Kidney capillary endothelial cell (primary cell): Measurements from ENCODE around the gene LHX3.
"Not testable (repeated sequence)": the region's sequence is repeated elsewhere in the genome, so short reads cannot be mapped to it uniquely, and the experiment has no call there.

ENCODE experiments used
- DNase-seq: peaks from one replicate; pipeline ENCODE4 v3.0.0-alpha.2; 2018; ENCODE audit warnings: low spot score

The LHX3 gene

GRCh38 chr9:136153381-136154065 is 51.4 kb downstream of the LHX3 start:
- no peak for DNase-seq

DNA sequence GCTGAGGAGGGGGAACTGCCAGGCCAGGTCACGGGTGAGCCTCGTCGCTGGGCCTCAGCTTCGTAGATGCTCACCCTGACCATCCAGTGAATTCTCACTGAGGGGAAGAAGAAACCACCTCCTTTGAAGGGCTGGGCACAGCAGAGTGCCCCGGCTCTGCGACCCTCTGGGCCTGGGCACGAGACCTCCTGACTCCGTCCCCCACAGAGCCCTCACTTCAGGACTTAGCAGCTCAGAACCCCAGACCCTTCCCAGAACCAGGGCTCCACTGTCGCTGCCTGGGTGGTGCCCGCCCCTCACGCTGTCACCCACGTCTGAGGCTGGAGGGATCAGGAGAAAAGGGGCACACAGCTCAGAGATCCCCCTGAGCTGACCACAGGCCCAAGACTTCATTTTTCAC is 52.0 kb downstream of the LHX3 start:
- DNase-seq, result no peak

DNA sequence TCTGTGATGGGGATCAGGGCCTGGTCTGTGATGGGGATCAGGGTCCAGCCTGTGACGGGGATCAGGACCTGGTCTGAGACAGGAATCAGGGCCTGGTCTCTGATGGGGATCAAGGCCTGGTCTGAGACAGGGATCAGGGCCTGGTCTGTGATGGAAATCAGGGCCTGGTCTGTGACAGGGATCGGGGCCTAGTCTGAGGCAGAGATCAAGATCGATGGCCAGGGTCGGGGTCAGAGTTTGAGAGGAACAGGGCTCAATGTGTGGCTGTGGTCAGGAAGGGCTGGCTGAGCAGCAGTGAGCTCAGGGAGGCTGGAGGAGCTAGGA is 52.4 kb downstream of the LHX3 start:
- DNase-seq, result no peak

- DNase-seq, result no peak
Measured at GRCh38 chr9:136151848-136152542, 52.9 kb downstream of the LHX3 start.

DNA sequence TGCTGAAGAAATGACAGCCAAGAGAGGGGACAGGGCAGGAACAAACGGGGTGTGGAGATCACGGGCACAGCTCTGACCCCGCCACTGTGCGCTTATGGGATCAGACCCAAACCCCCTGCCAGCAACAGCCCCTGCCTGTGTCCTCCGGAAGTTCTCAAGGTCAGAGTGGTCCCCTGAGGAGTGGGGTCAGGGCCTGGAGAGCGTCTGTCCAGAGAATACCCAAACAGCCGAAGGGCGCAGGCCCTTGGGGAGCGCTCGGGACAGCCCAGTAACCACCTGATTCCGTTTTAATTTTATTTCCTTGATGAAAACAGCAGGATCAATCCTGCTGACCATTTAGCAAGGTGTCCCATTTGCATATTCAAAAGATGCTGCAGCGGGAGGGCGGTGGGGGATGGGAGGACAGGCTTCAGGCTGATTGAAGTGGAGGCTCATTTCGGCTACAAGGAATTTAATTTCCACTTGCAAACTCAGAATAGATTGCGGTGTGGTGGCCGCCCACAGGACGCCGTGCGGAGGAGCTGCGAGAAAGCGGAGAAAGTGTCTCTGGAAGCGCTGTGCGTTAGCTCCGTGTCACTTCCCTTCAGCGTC is 53.6 kb downstream of the LHX3 start:
- no peak for DNase-seq

GRCh38 chr9:136150664-136151213 is 54.2 kb downstream of the LHX3 start:
- not testable (repeated sequence) for DNase-seq

DNA sequence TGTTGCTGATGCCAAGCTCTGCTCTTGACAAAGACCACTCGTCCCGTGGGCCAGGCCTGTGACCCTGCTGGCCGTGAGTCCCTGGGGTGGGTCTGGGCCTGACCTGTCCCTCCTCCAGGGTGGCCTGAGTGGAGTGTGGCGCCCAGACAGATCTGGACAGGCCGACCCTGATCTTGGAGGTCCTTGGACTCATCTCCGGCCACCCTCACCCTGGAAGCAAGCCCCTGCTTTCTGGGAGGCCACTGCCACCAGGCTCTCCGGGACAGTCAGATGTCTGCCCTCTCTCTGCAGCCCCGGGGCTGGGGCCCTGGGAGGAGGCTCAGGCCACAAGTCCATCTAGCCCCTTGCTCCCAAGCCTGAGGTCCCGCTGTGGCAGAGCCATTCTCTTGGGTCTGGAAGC is 55.1 kb downstream of the LHX3 start:
- DNase-seq, result no peak

DNA sequence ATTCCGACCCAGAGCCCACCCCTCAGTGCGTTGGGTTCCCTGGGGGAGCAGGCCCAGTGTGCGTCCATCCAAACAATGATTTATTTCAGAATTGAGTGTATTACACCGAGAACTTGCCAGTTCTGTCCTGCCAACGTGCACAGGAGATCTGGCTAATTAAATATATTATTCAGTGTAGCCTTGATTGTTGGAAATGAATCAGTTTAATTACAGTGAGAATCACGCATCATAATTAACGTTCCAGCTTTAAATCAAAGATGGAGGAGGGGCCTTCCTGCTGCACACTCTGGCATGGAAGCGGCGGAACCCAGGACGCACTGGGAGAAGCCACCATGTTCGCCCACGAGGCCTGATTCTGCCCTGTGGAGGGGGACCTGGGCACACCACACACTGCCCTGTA is 55.6 kb downstream of the LHX3 start:
- DNase-seq, result no peak

DNA sequence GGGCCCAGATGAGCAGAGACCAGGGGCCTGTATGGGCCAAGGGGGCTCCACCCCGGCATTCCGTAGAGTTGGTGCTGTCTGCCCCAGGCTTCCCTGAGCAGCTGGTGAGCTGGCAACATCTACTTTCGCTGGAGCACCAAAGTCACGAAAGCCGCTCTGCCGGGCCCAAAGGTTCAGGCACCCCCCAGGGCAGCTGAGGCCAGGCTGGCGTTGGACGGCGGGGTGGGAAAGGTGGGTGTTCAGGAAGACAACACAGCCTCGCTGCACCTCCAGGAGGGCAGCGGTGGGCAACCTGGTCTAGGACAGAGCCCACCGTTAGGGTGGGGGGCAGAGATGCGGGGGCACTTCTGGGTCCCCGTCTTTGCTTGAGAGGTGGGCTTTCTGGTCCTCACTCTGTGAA is 56.2 kb downstream of the LHX3 start:
- no peak for DNase-seq

DNA sequence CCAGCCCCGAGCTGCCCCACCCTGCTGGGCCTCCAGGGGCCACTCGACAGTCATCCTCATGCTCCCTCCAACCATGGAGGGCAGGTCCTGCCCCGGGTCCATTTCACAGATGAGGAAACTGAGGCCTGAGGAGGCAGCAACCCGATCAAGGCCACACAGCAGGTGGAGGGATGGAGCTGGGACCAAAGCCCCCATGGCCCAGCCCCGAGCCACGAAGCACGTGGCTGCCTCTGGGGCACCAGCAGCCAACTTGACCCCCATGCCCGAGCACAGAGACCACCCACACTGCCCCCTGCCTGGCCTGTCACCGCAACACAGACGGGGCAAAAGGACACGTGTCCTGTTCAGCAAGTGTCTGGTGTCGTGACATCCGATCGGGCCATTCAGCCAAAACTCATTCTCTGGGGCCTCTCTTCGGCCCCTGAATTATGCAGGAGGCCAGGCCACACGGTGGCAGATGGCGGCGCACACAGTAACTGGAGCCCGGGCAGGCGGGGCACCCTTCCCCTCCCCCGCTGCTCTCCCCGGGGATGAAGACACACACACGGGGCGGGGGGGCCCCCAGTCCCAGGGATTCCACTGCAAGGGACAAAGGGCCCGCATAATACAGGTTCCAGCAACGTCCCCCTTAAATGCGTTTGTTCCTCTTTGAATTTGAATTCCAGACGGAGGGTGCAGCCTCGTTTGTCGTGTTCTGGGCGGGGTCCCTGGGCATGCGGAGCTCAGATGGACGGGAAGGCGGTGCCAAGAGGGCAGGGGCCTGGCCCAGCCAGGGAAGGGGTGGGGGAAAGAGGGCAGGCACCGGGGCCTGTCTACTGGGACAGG is 56.8 kb downstream of the LHX3 start:
- no peak for DNase-seq

- DNase-seq, result no peak
Measured at GRCh38 chr9:136147038-136147889, 57.7 kb downstream of the LHX3 start.
